NB4 (cell line): ENCODE results near the gene NSF.
"Not testable (repeated sequence)": the region's sequence is repeated elsewhere in the genome, so short reads cannot be mapped to it uniquely, and the experiment has no call there.

Source experiments
- POLR2A ChIP-seq: IDR thresholded peaks from 2 replicates; pipeline ENCODE4 v1.6.1; 2011; ENCODE audit warnings: mild to moderate bottlenecking; ENCODE audit not compliant: insufficient read length; ENCODE audit errors: extremely low read depth
- TF ChIP-seq, protein P1 (sequence below): IDR thresholded peaks from one replicate; pipeline ENCODE4 v1.5.1; 2012; ENCODE audit warnings: low read depth, low read length

DNA sequence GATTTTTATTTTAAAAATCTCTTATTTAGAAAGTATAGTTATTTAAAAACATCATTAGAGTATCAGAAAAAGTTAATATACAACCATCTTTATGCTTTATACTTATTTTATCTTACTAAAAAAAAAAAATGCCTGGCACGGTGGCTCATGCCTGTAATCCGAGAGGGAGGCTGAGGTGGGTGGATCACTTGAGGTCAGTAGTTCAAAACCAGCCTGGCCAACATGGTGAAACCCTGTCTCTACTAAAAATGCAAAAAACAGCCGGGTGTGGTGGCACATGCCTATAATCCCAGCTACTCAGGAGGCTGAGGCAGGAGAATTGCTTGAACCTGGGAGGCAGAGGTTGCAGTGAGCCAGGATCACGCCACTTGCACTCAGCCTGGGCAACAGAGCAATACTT, 167.1 kb downstream of the NSF start:
- TF ChIP-seq, protein P1, sequence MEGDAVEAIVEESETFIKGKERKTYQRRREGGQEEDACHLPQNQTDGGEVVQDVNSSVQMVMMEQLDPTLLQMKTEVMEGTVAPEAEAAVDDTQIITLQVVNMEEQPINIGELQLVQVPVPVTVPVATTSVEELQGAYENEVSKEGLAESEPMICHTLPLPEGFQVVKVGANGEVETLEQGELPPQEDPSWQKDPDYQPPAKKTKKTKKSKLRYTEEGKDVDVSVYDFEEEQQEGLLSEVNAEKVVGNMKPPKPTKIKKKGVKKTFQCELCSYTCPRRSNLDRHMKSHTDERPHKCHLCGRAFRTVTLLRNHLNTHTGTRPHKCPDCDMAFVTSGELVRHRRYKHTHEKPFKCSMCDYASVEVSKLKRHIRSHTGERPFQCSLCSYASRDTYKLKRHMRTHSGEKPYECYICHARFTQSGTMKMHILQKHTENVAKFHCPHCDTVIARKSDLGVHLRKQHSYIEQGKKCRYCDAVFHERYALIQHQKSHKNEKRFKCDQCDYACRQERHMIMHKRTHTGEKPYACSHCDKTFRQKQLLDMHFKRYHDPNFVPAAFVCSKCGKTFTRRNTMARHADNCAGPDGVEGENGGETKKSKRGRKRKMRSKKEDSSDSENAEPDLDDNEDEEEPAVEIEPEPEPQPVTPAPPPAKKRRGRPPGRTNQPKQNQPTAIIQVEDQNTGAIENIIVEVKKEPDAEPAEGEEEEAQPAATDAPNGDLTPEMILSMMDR = not testable (repeated sequence)
- TF ChIP-seq POLR2A = not testable (repeated sequence)
